ENCODE measurements around the gene H1-8. TPM values are rescaled to one million over a fixed set of nuclear protein-coding genes. Genes with fewer than 3 reads are reported as not detected.
"Not testable (repeated sequence)": the region's sequence is repeated elsewhere in the genome, so short reads cannot be mapped to it uniquely, and the experiment has no call there.

H1-8 gene
- total and polyA plus RNA-seq, 9 of the 15 experiments (the other 6 are each of a cell fraction or from before 2014, with no cell fraction given) = not detected

DNA sequence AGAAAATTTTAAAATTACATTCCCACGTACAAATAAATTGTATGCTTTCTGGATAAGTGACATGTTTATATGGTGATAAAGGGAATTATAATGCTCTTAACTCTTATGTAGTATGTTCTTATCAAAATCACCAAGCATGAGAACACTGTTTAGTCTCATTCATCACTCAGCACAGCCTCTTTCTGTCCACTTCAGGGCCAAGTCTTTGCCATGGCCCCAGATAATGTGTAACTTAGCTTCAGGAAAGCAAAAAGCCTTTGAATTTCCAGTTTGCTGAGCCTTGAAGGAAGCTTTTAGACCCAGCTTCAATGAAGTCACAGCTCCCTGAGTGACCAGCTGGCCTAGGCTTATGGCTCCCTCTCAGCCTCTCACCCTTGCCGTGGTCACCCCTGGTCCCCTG lies 45.1 kb upstream of the H1-8 start:
- FAIRE-seq; BruUV-seq (replicated peaks); H3K79me2 ChIP-seq (ENCODE audit: control insufficient read depth, insufficient read depth, low read length); H3K9me3 ChIP-seq (replicated peaks; ENCODE audit: control insufficient read depth, insufficient read depth, low read depth, low read length); H3K4me1 ChIP-seq (replicated peaks in 1 of 2; ENCODE audit: control insufficient read depth in 2 of 2, insufficient read depth in 2 of 2, low read length in 2 of 2); H3K36me3 ChIP-seq (ENCODE audit: control insufficient read depth, insufficient read depth, low read length); CTCF ChIA-PET (ENCODE audit: low intra/inter-chr PET ratio); H3K9me1 ChIP-seq (ENCODE audit: control insufficient read depth, insufficient read depth, low read length); H3K27ac ChIP-seq (ENCODE audit: extremely low read depth, low read depth, low read length); H3K27me3 ChIP-seq (ENCODE audit: control insufficient read depth in 2 of 2, insufficient read depth in 2 of 2, low read length in 2 of 2); H4K20me1 ChIP-seq (replicated peaks; ENCODE audit: control insufficient read depth, insufficient read depth, low read length); H3K9ac ChIP-seq (ENCODE audit: insufficient read depth in 1 of 2, low read depth in 2 of 2, low read length in 2 of 2); H2AFZ ChIP-seq (ENCODE audit: low read depth, low read length); H3K4me2 ChIP-seq (ENCODE audit: insufficient read depth, low read length); ATAC-seq; DNase-seq (ENCODE audit: extremely low read depth in 1 of 4, low spot score in 3 of 4); H3K4me3 ChIP-seq: not testable (repeated sequence)
- POLR2A ChIA-PET = interaction anchor here (0.6 kb wide), 1 partner anchor 1428 kb away, joined by 4 read pairs; no protein-coding TSS in a partner anchor
- in situ Hi-C loops (cut with MboI) (loop anchor here (10.0 kb wide), 1 partner anchor 437 kb away; no protein-coding TSS in a partner anchor), intact Hi-C loops (cut with micrococcal nuclease) (loop anchor here (10.0 kb wide), 1 partner anchor 437 kb away; no protein-coding TSS in a partner anchor)
- 50% methylated on average over 1 of the region's 2 CpGs for WGBS (ENCODE audit: insufficient coverage, low coverage, missing lambda C conversion rate)

DNA sequence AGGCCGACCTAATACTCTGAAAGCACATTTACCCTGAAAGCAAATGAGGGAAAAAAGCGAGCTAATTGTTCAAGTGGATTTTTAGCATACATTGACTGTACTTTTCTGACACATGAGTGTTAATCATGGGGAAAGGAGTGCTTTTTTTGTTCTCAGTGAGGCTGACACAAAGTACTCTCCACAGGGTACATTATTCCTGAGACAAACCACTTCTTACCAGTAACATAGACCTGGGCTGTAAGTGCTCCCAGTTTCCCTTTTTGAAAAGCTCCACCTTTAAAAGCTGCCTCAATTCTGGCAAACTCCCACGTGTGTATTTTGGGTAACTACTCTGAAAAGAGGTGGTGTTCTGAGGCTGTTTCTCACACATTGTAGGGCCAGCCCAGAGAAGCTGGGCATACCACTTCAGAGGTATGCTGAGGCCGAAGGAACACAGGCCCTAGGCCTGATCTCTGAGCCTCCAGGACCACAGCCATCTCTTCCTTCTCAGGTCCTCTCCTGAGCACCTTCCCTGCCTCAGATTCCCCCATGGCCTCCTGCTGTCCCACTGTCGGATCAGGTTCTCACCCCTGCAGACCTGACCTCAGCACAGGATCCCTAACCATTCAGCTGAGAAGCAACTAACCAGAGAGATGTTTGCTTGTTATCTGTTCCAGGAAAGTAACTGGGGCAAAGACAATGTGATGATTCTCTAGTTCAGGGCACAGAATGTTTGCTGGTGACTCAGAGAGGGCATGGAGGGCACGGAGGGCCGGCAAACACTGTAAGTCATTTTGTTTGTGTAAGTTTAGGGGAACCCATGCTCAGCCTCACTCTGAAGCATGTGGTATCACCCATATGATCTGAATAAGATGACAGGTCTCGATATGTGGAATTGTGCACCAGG lies 44.1 kb upstream of the H1-8 start:
- H3K4me1 ChIP-seq (replicated peaks in 1 of 2; ENCODE audit: control insufficient read depth in 2 of 2, insufficient read depth in 2 of 2, low read length in 2 of 2); BruUV-seq (replicated peaks); CTCF ChIA-PET (ENCODE audit: low intra/inter-chr PET ratio); POLR2A ChIA-PET; H4K20me1 ChIP-seq (replicated peaks; ENCODE audit: control insufficient read depth, insufficient read depth, low read length); H3K27me3 ChIP-seq (ENCODE audit: control insufficient read depth in 2 of 2, insufficient read depth in 2 of 2, low read length in 2 of 2); H3K4me3 ChIP-seq; H3K9me3 ChIP-seq (replicated peaks; ENCODE audit: control insufficient read depth, insufficient read depth, low read depth, low read length); H3K9me1 ChIP-seq (ENCODE audit: control insufficient read depth, insufficient read depth, low read length); DNase-seq (ENCODE audit: extremely low read depth in 1 of 4, low spot score in 3 of 4); H3K9ac ChIP-seq (ENCODE audit: insufficient read depth in 1 of 2, low read depth in 2 of 2, low read length in 2 of 2); ATAC-seq; H3K4me2 ChIP-seq (ENCODE audit: insufficient read depth, low read length); H2AFZ ChIP-seq (ENCODE audit: low read depth, low read length); H3K79me2 ChIP-seq (ENCODE audit: control insufficient read depth, insufficient read depth, low read length); H3K36me3 ChIP-seq (ENCODE audit: control insufficient read depth, insufficient read depth, low read length); H3K27ac ChIP-seq (ENCODE audit: extremely low read depth, low read depth, low read length); FAIRE-seq: not testable (repeated sequence)
- intact Hi-C loops (cut with micrococcal nuclease) (loop anchor here (10.0 kb wide), 1 partner anchor 436 kb away; no protein-coding TSS in a partner anchor), in situ Hi-C loops (cut with MboI) (loop anchor here (10.0 kb wide), 1 partner anchor 436 kb away; no protein-coding TSS in a partner anchor)
- WGBS (ENCODE audit: insufficient coverage, low coverage, missing lambda C conversion rate) = 82% methylated on average over 3 of the region's 8 CpGs

DNA sequence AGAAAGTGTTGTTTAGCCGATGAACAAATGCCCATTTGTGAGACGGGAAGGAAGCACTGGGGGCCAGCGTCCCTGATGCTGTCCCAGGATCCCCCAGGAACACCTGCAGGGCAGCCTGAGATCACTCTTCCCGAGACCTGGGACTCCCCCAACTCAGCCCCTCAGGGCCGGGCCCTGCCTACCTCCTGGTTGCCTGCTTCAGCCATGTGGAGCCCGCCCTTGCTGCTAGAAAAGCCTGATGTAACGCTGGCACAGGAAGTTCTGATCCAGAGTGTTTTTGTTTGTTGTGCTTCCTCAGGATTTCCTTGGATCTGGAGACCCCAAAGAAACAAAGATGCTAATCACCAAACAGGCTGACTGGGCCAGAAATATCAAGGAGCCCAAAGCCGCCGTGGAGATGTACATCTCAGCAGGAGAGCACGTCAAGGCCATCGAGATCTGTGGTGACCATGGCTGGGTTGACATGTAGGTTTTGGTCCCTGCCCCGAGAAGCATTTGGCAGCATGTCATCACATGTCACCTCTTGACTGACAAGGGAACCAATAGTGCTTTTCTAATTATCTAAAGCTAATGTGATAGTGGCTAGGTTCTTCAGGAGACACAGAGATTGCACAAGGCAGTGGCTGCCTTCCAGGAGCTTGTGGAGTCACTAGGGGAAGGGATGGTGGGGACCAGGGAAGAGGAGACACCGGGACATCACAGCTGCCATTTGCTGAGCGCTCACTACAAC lies 43.2 kb upstream of the H1-8 start:
- WGBS (ENCODE audit: insufficient coverage, low coverage, missing lambda C conversion rate) = 72% methylated on average over 4 of the region's 14 CpGs
- H3K27me3 ChIP-seq (ENCODE audit: control insufficient read depth in 2 of 2, insufficient read depth in 2 of 2, low read length in 2 of 2); H3K27ac ChIP-seq (ENCODE audit: extremely low read depth, low read depth, low read length); H3K79me2 ChIP-seq (ENCODE audit: control insufficient read depth, insufficient read depth, low read length); H3K4me3 ChIP-seq; ATAC-seq; FAIRE-seq; H2AFZ ChIP-seq (ENCODE audit: low read depth, low read length); H3K4me2 ChIP-seq (ENCODE audit: insufficient read depth, low read length); BruUV-seq (replicated peaks); CTCF ChIA-PET (ENCODE audit: low intra/inter-chr PET ratio); H3K9me3 ChIP-seq (replicated peaks; ENCODE audit: control insufficient read depth, insufficient read depth, low read depth, low read length); H3K4me1 ChIP-seq (replicated peaks in 1 of 2; ENCODE audit: control insufficient read depth in 2 of 2, insufficient read depth in 2 of 2, low read length in 2 of 2); DNase-seq (ENCODE audit: extremely low read depth in 1 of 4, low spot score in 3 of 4); H4K20me1 ChIP-seq (replicated peaks; ENCODE audit: control insufficient read depth, insufficient read depth, low read length); H3K36me3 ChIP-seq (ENCODE audit: control insufficient read depth, insufficient read depth, low read length); H3K9me1 ChIP-seq (ENCODE audit: control insufficient read depth, insufficient read depth, low read length); H3K9ac ChIP-seq (ENCODE audit: insufficient read depth in 1 of 2, low read depth in 2 of 2, low read length in 2 of 2): not testable (repeated sequence)
- POLR2A ChIA-PET = interaction anchor here (0.7 kb wide), 1 partner anchor 17 kb away, joined by 3 read pairs; no protein-coding TSS in a partner anchor
- in situ Hi-C loops (cut with MboI) (loop anchor here (10.0 kb wide), 1 partner anchor 435 kb away; no protein-coding TSS in a partner anchor), intact Hi-C loops (cut with micrococcal nuclease) (loop anchor here (10.0 kb wide), 1 partner anchor 435 kb away; no protein-coding TSS in a partner anchor)
